Ectodermal cell (in vitro differentiated cells): ENCODE measurements around the gene TRIM61.
"Not testable (repeated sequence)": the region's sequence is repeated elsewhere in the genome, so short reads cannot be mapped to it uniquely, and the experiment has no call there.

Source experiments
- H3K27ac ChIP-seq: 2 replicates; pipeline ENCODE4 v1.7.0; 2013; ENCODE audit warnings: mild to moderate bottlenecking, low read depth, low read length; ENCODE audit not compliant: insufficient read depth, poor library complexity, severe bottlenecking
- H3K27me3 ChIP-seq: 2 replicates; pipeline ENCODE4 v1.7.0; 2013; ENCODE audit warnings: mild to moderate bottlenecking, low read length; ENCODE audit not compliant: insufficient read depth, control insufficient read depth, poor library complexity, severe bottlenecking
- H3K36me3 ChIP-seq: one replicate; pipeline ENCODE4 v1.7.0; 2013; ENCODE audit warnings: low read length; ENCODE audit not compliant: control insufficient read depth, insufficient read depth
- H3K4me1 ChIP-seq: one replicate; pipeline ENCODE4 v1.7.0; 2013; ENCODE audit warnings: low read length; ENCODE audit not compliant: control insufficient read depth, insufficient read depth
- H3K4me3 ChIP-seq: 2 replicates; pipeline ENCODE4 v1.7.0; 2013; ENCODE audit warnings: low read depth, low read length, control low read depth; ENCODE audit not compliant: insufficient read depth
- H3K9me3 ChIP-seq: 2 replicates; pipeline ENCODE4 v1.7.0; 2013; ENCODE audit warnings: mild to moderate bottlenecking, low read length, moderate library complexity; ENCODE audit not compliant: control insufficient read depth
- WGBS, 2 experiments: methylation state at CpG; one replicate each; pipeline ENCODE4 v1.1.7; 2013; ENCODE audit warnings: missing lambda C conversion rate in 2 of 2; 5-methylcytosine and 5-hydroxymethylcytosine counted together

TRIM61 gene

DNA sequence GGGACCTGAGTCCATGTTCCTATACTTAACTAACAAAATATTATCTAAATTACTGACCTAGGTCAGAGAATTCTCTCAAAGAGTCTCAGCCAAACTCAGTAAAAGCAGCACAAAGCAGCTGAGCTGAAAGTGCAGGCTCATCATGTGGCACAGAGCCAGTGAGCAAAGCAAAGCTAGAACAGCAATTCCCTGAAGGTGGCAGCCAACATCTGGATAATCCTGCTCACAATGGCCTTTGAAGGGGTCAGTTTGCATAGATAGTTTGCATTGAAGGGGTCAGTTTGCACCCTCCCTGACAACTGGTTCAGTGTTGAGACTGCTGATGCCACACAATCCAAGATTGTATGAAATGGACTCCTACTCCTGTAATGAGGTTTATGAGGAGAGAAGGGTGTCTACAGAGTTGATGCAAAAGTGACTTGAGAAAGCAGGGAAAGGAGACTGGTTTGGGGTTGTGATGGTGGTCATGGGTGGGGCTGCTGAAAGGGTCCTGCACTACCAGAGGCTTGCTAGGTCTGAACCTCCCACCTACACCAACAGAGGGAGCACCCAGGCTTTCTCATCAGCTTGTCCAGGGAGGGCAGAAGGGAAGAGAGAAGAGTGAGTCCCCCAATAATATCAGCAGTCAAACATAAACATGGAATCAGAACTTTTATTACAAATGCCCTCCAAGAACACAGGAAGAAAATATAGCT lies 39.7 kb downstream of the TRIM61 start:
- Histone ChIP-seq H3K4me3 (no peak overlapping the region), H3K36me3 (no peaks in the 10 kb centered on the region), H3K27ac (no peak overlapping the region)

DNA sequence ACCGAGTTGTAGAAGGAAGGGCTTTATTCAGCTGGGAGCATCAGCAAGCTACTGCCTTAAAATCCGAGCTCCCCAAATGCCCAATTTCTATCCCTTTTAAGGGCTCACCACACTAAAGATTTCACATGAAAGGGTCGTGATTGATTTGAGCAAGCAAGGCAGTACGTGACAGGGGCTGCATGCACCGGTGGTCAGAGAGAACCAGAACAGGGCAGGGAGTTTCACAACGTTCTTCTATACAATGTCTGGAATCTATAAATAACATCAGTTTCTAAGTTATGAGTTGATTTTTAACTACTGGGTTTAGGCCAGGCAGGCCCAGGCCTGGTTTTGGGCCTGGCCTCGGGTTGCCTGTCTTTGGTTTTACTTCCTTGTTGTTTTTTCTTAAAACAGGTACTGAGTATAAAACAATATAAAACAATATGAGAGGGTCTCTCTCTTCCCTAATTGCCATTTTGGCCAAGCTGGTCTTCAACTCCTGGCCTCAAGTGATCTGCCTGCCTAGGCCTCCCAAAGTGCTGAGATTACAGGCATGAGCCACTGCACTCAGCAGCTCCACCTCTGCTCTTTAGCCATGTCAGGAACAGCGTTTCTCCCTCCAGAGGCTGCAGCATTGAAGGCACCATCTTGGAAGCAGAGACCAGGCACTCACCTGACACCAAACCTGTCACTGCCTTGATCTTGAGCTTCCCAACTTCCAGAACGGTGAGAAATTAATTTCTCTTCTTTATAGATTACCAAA lies 41.4 kb downstream of the TRIM61 start:
- not testable (repeated sequence) for H3K27ac ChIP-seq, H3K4me3 ChIP-seq, H3K27me3 ChIP-seq, H3K36me3 ChIP-seq, H3K9me3 ChIP-seq, H3K4me1 ChIP-seq
- WGBS, 2 experiments, result 91 to 93% methylated on average over 8 to 9 of the region's 9 CpGs

More for the DNA sequence above, 39.7 kb downstream of the TRIM61 start:
- Histone ChIP-seq H3K9me3 (no peaks in the 10 kb centered on the region), H3K4me1 (no peaks in the 10 kb centered on the region), H3K27me3 (no peaks in the 10 kb centered on the region)

DNA sequence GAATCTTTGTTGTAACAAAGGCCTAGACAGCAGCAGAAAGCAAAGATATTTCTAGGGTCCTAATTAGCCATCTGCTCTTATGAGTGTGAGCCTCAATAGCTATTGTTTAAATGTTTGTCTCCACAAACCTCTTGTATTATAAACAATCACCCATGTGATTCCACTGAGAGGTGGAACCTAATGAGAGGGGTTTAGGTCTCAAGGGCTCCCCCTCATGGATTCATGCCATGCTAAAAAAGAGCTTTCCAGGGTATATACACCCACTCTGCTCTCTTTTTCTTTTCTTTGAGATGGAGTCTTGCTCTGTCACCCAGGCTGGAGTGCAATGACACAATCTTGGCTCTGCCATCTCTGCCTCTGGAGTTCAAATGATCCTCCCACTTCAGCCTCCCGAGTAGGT lies 42.1 kb downstream of the TRIM61 start:
- Histone ChIP-seq H3K9me3 (no peaks in the 10 kb centered on the region), H3K36me3 (no peaks in the 10 kb centered on the region), H3K27me3 (no peaks in the 10 kb centered on the region), H3K27ac (no peak overlapping the region), H3K4me1 (no peaks in the 10 kb centered on the region), H3K4me3 (no peak overlapping the region)
- WGBS, 2 experiments, result 67 to 77% methylated on average over 1 of the region's 1 CpG

DNA sequence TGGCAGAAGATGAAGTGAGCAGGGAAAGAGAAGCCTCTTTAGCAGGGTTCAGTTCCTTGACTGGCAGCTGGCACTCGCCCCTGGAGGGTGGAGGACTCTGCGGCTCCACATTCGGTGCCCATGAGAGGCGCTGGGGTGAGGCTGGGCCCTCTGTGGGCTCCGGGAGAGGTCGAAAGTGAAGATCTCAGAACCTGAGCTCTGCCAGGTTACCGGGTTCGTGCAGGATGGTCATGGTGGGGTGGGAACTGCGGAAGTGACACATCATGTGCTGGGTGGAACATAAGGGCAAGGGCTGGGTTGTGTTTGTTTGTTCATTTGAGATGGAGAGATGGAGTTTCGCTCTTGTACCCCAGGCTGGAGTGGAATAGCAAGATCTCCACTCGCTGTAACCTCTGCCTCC lies 44.2 kb downstream of the TRIM61 start:
- no peaks in the 10 kb centered on the region for H3K36me3 ChIP-seq
- no peaks in the 10 kb centered on the region for H3K9me3 ChIP-seq
- H3K27ac ChIP-seq, result no peak overlapping the region
- 92 to 94% methylated on average over 11 of the region's 11 CpGs for WGBS, 2 experiments
- H3K4me3 ChIP-seq, result no peak overlapping the region
- no peaks in the 10 kb centered on the region for H3K27me3 ChIP-seq
- H3K4me1 ChIP-seq, result no peaks in the 10 kb centered on the region

DNA sequence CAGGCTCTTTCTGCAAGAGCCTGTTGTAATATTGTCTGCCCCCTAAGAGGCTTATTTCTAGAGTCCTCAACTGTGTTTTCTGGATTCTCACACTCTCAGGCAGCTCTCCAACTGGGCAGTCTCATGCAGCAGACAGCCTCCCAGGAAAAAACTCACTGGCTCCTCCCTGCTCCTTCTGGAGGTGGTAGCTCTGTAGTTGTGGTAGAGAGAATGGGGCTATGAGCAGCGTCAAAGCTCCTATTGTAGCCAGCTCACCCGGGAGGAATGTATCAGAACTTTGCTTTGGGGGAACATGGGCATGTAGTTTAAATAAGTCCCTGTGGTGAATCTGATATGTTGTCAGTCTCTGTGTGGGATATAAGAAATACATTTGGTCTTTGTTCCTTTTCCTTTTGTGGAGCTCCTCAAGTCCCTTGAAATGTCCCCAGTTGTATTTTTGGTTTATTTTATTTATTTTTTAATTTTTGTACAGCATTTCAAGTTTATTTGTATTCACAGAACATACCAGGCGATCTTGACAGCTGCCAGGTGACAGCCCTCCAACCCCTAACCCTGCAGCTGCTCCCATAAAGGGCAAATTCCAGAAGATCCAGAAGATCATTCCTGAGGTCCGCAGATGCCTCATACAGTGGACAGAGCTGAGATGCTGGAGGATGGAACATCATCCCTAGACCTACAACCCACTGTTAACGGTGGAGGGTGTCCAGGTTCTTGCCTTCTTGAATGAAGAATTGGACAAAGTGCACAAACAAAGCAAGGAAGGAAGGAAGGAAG lies 45.7 kb downstream of the TRIM61 start:
- Histone ChIP-seq H3K27ac (no peak overlapping the region), H3K9me3 (no peaks in the 10 kb centered on the region), H3K36me3 (no peaks in the 10 kb centered on the region), H3K4me3 (no peak overlapping the region), H3K27me3 (no peaks in the 10 kb centered on the region), H3K4me1 (no peaks in the 10 kb centered on the region)
- 84 to 85% methylated on average over 5 of the region's 5 CpGs for WGBS, 2 experiments

DNA sequence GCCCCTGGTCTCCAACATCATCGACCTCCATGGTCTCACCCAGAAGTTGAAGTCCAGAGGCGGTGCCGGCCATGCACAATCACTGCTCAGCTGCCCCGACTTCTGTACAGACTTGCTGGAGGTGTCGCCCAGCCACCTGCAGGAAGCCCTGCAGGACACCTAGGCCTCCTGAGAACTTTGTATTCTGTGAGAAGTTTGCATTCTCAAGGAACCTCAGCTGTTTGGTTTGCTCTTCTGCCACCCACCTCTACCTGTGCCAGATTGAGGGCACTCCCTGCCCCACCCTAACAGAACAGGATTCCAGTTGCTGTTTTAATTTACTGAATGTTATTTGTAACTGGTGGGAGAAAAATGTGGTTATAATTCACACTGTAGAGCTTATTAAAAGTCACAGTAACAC lies 46.8 kb downstream of the TRIM61 start:
- no peaks in the 10 kb centered on the region for H3K9me3 ChIP-seq
- H3K4me3 ChIP-seq, result no peak overlapping the region
- no peak overlapping the region for H3K27ac ChIP-seq
- no peaks in the 10 kb centered on the region for H3K27me3 ChIP-seq
- H3K4me1 ChIP-seq, result no peaks in the 10 kb centered on the region
- no peaks in the 10 kb centered on the region for H3K36me3 ChIP-seq
- WGBS, 2 experiments, result 96 to 97% methylated on average over 5 of the region's 5 CpGs

DNA sequence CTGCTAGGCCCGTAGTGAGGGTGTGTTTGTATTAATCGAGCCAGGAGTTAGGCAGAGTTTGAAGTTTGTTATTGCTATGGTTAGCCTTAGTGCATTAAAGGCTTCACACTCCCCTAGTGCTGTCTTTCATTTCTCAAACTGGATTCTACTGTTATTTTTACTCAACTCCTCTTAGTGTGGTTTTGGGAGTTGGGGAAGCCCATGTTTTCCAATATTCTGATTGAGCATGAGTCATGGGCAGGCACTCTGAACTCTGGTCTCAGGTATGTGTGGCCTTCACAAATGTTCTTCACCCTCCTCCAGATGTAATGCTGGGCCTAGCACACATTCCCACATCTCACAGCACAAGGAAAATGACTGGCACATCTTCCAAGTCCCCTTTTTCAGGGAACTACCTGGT lies 50.4 kb downstream of the TRIM61 start:
- 100% methylated on average over 2 of the region's 2 CpGs; no CpG with 5 or more reads in 1 of the 2 experiments for WGBS, 2 experiments
- H3K4me3 ChIP-seq, H3K27ac ChIP-seq, H3K36me3 ChIP-seq, H3K9me3 ChIP-seq, H3K4me1 ChIP-seq, H3K27me3 ChIP-seq: not testable (repeated sequence)

DNA sequence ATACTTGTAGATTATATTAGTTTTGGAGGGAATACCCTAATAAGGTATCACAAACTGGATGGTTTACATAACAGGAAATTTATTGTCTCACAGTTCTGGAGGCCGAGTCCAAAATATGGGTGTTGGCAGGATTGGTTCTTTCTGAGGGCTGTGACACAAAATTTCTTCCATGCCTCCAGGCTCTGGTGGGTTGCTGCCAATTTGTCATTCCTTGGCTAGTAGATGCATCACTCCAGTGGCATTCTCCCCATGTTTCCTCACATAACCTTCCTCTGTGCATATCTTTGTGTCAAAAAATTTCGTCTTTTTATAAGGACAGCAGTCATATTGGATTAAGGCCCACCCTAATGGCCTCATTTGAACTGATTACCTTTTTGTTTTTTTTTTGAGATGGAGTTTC lies 51.2 kb downstream of the TRIM61 start:
- H3K4me3 ChIP-seq, result no peak overlapping the region
- 94 to 100% methylated on average over 2 of the region's 2 CpGs for WGBS, 2 experiments
- H3K9me3 ChIP-seq, result no peaks in the 10 kb centered on the region
- H3K27ac ChIP-seq, result no peak overlapping the region
- H3K4me1 ChIP-seq, result no peaks in the 10 kb centered on the region
- no peaks in the 10 kb centered on the region for H3K36me3 ChIP-seq
- no peaks in the 10 kb centered on the region for H3K27me3 ChIP-seq

DNA sequence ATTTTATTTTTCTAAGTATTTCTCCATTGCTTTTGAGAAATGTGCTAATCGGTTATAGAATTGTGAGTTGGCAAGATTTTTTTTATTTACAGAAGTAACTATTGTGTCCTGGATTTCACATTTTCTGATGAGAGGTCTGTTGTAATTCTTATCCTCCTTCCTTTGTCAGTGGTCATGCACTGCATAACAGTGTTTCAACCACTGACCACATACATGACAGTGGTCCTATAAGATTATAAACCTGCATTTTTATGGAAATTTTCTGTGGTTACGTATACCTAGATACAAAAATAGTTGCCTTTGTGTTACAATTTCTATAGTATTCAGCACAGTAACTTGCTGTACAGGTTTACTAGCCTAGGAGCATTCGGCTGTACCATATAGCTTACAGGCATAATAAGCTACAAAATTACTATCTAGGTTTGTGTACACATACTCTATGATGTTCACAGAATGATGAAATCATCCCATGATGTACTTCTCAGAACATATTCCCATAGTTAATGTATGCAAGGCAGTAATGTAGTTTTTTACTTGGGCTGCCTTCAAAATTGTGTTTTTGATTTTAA lies 52.7 kb downstream of the TRIM61 start:
- Histone ChIP-seq H3K27ac (no peak overlapping the region), H3K4me1 (no peaks in the 10 kb centered on the region), H3K9me3 (no peaks in the 10 kb centered on the region), H3K36me3 (no peaks in the 10 kb centered on the region), H3K27me3 (no peaks in the 10 kb centered on the region), H3K4me3 (no peak overlapping the region)
- WGBS, 2 experiments, result 89 to 97% methylated on average over 3 of the region's 3 CpGs

DNA sequence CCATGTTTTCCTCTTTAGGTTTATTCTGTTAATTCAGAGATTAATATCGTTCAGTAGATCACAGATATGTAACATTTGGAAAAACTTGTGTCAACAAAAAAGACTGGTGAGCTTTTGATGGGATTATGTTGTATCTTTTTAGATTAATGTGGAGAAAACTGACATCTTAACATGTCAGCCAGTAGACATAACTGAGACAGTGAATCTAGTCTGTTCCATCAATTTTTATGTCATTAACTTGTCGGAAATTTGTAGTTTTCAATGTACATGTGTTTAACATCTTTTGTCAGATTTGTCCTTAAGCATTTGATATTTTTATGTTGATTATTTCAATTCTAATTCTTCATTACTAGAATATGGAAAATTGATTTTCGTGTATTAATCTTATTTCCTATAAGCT lies 58.5 kb downstream of the TRIM61 start:
- no peaks in the 10 kb centered on the region for H3K27me3 ChIP-seq
- no peak overlapping the region for H3K4me3 ChIP-seq
- no peaks in the 10 kb centered on the region for H3K9me3 ChIP-seq
- H3K27ac ChIP-seq, result no peak overlapping the region
- WGBS, 2 experiments, result 94 to 100% methylated on average over 1 to 3 of the region's 3 CpGs
- H3K4me1 ChIP-seq, result no peaks in the 10 kb centered on the region
- H3K36me3 ChIP-seq, result no peaks in the 10 kb centered on the region
